Right ventricle myocardium inferior (tissue), 1 donor: ENCODE measurements around the gene MLLT6. TPM values are rescaled to one million over a fixed set of nuclear protein-coding genes. Genes with fewer than 3 reads are reported as not detected.

ENCODE experiments used
- ATAC-seq: fragments of 200-7000 bp; cut with Tn5 transposase; one replicate; pipeline ENCODE4 v1.9.1; 2020; ENCODE audit warnings: mild to moderate bottlenecking, moderate library complexity
- DNase-seq: peaks from one replicate; pipeline ENCODE4 v3.0.0; 2021; ENCODE audit errors: missing footprints
- intact Hi-C: fragments of 100-400 bp; cut with DNase I; formaldehyde crosslinking; loops from one replicate; pipeline ENCODE4 v1.11.0; 2022
- microRNA-seq: library from miRNA; unstranded; fragments of <30 nt; microRNA quantifications from one replicate; pipeline ENCODE4 v1.2.0, GENCODE V29; 2020
- total RNA-seq: library from RNA; stranded (reverse); fragmentation: NEBNext Ultra II Directional; extraction: Animal tissue kit (Norgen Biotek cat#: 25700); gene quantifications from one replicate; pipeline ENCODE4 v1.2.1, GENCODE V29; 2021
- donor health status: DM: no; HTN: yes; CAD: no; lungs with severe emphysema.

MLLT6 gene
- total RNA-seq, 1 donor from 2014 or later: 71.1 TPM

DNA sequence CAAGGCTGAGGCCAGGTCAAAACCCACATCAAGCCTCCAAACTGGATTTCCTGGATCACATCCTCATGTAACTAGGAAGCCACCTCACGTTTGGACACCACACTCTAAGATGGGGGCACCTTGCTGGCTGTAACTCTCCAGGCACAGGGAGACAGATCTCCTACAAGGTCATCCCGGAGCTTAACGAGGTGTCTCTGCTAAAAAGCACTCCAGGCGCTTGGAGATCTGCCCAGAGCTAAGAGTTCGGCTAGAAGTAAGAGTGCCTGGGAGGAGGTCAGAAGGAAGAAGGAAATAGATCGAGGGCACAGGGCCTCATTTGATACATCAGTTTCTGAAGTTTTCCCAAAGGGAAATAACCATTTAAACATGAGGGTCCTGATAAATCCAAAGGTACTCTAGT, 63.3 kb downstream of the MLLT6 start:
- DNase-seq (no peak), ATAC-seq (peak; percentile 59)
- intact Hi-C loops: no loop called here

DNA sequence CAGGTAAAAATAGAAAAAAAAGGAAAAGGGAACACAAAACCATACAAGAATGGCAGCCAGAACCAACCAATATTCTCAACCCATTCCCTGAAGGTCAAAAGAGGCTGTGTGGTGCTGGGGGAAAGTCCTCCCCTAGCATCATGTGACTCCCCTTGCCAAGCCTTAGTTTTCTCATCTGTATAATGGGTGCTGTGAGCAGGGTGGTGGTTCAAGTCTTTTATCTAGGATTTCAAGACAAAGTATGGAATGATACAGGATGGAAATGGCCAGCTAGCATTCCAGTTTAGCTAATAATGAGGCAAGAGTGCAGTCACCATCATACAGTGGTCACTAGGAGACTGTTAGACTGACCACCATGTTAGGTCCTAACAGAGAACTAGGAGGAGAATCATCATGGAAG, 68.2 kb downstream of the MLLT6 start:
- intact Hi-C loops: no loop called here
- ATAC-seq (no peak), DNase-seq (no peak)

DNA sequence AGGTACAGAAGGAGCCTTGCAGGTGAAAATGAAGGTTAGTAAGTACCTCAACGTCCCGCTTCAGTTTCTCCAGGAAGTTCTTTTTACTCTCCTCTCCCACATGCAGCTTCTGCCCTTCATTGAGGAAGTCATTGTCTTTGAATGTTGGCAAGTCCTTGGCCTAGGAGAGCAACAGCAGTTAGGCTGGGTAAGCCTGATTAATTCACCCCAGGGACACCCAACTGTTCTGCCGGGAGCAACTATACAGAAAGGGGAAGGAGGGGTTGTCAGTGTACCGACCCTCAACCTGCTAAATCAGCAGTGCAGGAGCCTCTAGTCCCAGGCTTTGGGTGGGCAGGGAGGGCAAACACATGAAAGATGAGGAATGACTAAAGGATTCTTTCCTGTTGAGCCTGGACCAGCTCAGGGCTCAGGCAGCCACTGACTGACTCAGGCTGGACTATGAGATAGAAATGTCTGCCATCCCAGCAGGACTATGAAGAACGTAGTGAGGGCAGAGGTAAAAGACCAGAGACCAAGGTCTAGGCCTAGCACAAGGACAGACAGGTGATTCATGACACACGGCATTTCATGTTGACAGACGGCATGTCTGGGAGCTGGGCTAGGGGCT, 72.7 kb downstream of the MLLT6 start:
- intact Hi-C loops: no loop called here
- ATAC-seq: no peak
- no peak for DNase-seq

Small RNAs within 50 kb of the gene (microRNA-seq; reads per million reads assigned to microRNA genes)
- gene MIR4726: not detected
- gene MIR4734: not detected

Other genes starting within 250 kb of the MLLT6 start
- 1.4 TPM for gene SRCIN1, start 99.3 kb upstream of the MLLT6 start, total RNA-seq
- 0.51 TPM for gene EPOP, start 30.3 kb upstream of the MLLT6 start, total RNA-seq
- 84.7 TPM for gene CISD3, start 25.1 kb downstream of the MLLT6 start, total RNA-seq
- gene PCGF2, start 43.1 kb downstream of the MLLT6 start, total RNA-seq: 24.4 TPM
- gene PSMB3, start 47.5 kb downstream of the MLLT6 start, total RNA-seq: 175 TPM
- 49.7 TPM for gene PIP4K2B, start 94.3 kb downstream of the MLLT6 start, total RNA-seq
- 9.4 TPM for gene CWC25, start 120.0 kb downstream of the MLLT6 start, total RNA-seq
- 897 TPM for gene RPL23, start 148.4 kb downstream of the MLLT6 start, total RNA-seq
- 38.5 TPM for gene LASP1, start 164.8 kb downstream of the MLLT6 start, total RNA-seq